Measurements from ENCODE around the gene PALLD. TPM values are rescaled to one million over a fixed set of nuclear protein-coding genes. Genes with fewer than 3 reads are reported as not detected.

The PALLD gene
- total RNA-seq, 1 donor from 2014 or later, result 58.7 TPM

- H3K9me3 Mint-ChIP-seq, result no peaks in the 10 kb centered on the region
- H3K4me3 Mint-ChIP-seq, result no peak overlapping the region
- H3K4me1 Mint-ChIP-seq, result no peaks in the 10 kb centered on the region
- peaks cover 3% of the 10 kb centered on the region for H3K36me3 Mint-ChIP-seq (ENCODE audit: low read depth)
- TF ChIP-seq, protein P1, sequence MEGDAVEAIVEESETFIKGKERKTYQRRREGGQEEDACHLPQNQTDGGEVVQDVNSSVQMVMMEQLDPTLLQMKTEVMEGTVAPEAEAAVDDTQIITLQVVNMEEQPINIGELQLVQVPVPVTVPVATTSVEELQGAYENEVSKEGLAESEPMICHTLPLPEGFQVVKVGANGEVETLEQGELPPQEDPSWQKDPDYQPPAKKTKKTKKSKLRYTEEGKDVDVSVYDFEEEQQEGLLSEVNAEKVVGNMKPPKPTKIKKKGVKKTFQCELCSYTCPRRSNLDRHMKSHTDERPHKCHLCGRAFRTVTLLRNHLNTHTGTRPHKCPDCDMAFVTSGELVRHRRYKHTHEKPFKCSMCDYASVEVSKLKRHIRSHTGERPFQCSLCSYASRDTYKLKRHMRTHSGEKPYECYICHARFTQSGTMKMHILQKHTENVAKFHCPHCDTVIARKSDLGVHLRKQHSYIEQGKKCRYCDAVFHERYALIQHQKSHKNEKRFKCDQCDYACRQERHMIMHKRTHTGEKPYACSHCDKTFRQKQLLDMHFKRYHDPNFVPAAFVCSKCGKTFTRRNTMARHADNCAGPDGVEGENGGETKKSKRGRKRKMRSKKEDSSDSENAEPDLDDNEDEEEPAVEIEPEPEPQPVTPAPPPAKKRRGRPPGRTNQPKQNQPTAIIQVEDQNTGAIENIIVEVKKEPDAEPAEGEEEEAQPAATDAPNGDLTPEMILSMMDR (conservative IDR thresholded peaks at IDR 0.05), result no peak
- no peak for DNase-seq (ENCODE audit: low read depth, low spot score)
- H3K27ac Mint-ChIP-seq (ENCODE audit: unreplicated experiment), result no peak overlapping the region
- no peaks in the 10 kb centered on the region for H3K27me3 Mint-ChIP-seq (ENCODE audit: low read depth)
These were observed 181.0 kb downstream of the PALLD start for GRCh38 chr4:168677879-168678278.

GRCh38 chr4:168678751-168679366 lies 182.0 kb downstream of the PALLD start:
- Mint-ChIP-seq H3K4me1 (no peaks in the 10 kb centered on the region), H3K27ac (ENCODE audit: unreplicated experiment) (no peak overlapping the region), H3K36me3 (ENCODE audit: low read depth) (peaks cover 5% of the 10 kb centered on the region), H3K27me3 (ENCODE audit: low read depth) (no peaks in the 10 kb centered on the region), H3K9me3 (no peaks in the 10 kb centered on the region), H3K4me3 (no peak overlapping the region)
- DNase-seq (ENCODE audit: low read depth, low spot score), result no peak
- TF ChIP-seq, protein P1 (conservative IDR thresholded peaks at IDR 0.05), result no peak

DNA sequence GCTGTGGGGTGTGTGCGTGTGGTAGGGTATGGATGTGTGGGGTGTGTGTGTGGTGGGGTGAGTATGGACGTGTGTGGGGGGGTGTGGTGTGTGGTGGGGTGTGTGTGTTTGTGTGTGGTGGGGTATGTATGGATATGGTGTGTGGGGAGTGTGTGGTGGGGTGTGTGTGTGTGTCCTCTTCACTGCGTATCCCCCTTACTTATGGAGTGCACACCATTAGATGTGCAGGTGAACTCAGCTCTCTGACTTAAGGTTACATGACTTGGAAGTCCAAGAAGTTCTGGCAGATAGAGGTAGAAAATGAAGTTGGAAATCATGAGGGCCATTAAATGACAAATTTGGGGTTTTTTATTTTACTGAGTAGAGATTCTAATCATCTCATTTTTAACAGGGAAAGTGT lies 182.5 kb downstream of the PALLD start:
- no peak for DNase-seq (ENCODE audit: low read depth, low spot score)
- H3K27ac Mint-ChIP-seq (ENCODE audit: unreplicated experiment), result no peak overlapping the region
- no peaks in the 10 kb centered on the region for H3K4me1 Mint-ChIP-seq
- no peaks in the 10 kb centered on the region for H3K27me3 Mint-ChIP-seq (ENCODE audit: low read depth)
- TF ChIP-seq, protein P1 (conservative IDR thresholded peaks at IDR 0.05), result no peak
- H3K36me3 Mint-ChIP-seq (ENCODE audit: low read depth), result peaks cover 5% of the 10 kb centered on the region
- no peak overlapping the region for H3K4me3 Mint-ChIP-seq
- H3K9me3 Mint-ChIP-seq, result no peaks in the 10 kb centered on the region

GRCh38 chr4:168679819-168680218 lies 183.0 kb downstream of the PALLD start:
- H3K4me1 Mint-ChIP-seq, result no peaks in the 10 kb centered on the region
- H3K27ac Mint-ChIP-seq (ENCODE audit: unreplicated experiment), result no peak overlapping the region
- peaks cover 5% of the 10 kb centered on the region for H3K36me3 Mint-ChIP-seq (ENCODE audit: low read depth)
- H3K4me3 Mint-ChIP-seq, result no peak overlapping the region
- DNase-seq (ENCODE audit: low read depth, low spot score), result no peak
- no peaks in the 10 kb centered on the region for H3K27me3 Mint-ChIP-seq (ENCODE audit: low read depth)
- TF ChIP-seq, protein P1 (conservative IDR thresholded peaks at IDR 0.05), result no peak
- no peaks in the 10 kb centered on the region for H3K9me3 Mint-ChIP-seq

- Mint-ChIP-seq H3K9me3 (no peaks in the 10 kb centered on the region), H3K36me3 (ENCODE audit: low read depth) (peaks cover 11% of the 10 kb centered on the region), H3K4me1 (no peaks in the 10 kb centered on the region), H3K27ac (ENCODE audit: unreplicated experiment) (no peak overlapping the region), H3K4me3 (no peak overlapping the region), H3K27me3 (ENCODE audit: low read depth) (no peaks in the 10 kb centered on the region)
- no peak for DNase-seq (ENCODE audit: low read depth, low spot score)
- TF ChIP-seq, protein P1 (conservative IDR thresholded peaks at IDR 0.05), result no peak
These were observed 186.1 kb downstream of the PALLD start for GRCh38 chr4:168682898-168683500.

All from neural crest cell (in vitro differentiated cells).